HepG2 (cell line): ENCODE results near the gene PCIF1. TPM values are rescaled to one million over a fixed set of nuclear protein-coding genes. Genes with fewer than 3 reads are reported as not detected.

Experiments
- AHR ChIP-seq: IDR thresholded peaks from 2 replicates; pipeline ENCODE4 v1.6.1; 2018; ENCODE audit warnings: missing genetic modification reagents, missing compliant biosample characterization
- BORCS8-MEF2B ChIP-seq: sonication (generic); formaldehyde crosslinking; IDR thresholded peaks from 2 replicates; pipeline ENCODE4 v1.8.0; 2022; ENCODE audit warnings: mild to moderate bottlenecking, missing genetic modification reagents
- CEBPG ChIP-seq: IDR thresholded peaks from 2 replicates; pipeline ENCODE4 v1.6.1; 2016
- CENPBD1 ChIP-seq: sonication (generic); formaldehyde crosslinking; IDR thresholded peaks from 2 replicates; pipeline ENCODE4 v1.8.0; 2022; ENCODE audit warnings: missing genetic modification reagents, low read depth, mild to moderate bottlenecking, borderline replicate concordance
- E2F2 ChIP-seq: sonication (generic); formaldehyde crosslinking; IDR thresholded peaks from 2 replicates; pipeline ENCODE4 v1.4.0; 2020; ENCODE audit warnings: missing genetic modification reagents, borderline replicate concordance
- FOXP1 ChIP-seq, 2 experiments: fragments of 450-650 bp in 1 of 2; IDR thresholded peaks; 2 replicates each; pipeline ENCODE4 v1.6.1; 2017 to 2018; ENCODE audit warnings: antibody characterized with exemption in 1 of 2
- GMEB1 ChIP-seq: sonication (generic); formaldehyde crosslinking; IDR thresholded peaks from 2 replicates; pipeline ENCODE4 v1.5.1; 2020; ENCODE audit warnings: missing genetic modification reagents, mild to moderate bottlenecking, borderline replicate concordance
- ISL2 ChIP-seq: sonication (generic); formaldehyde crosslinking; IDR thresholded peaks from 2 replicates; pipeline ENCODE4 v1.5.0; 2020; ENCODE audit warnings: missing genetic modification reagents
- MED1 ChIP-seq: sonication (generic); formaldehyde crosslinking; IDR thresholded peaks from 2 replicates; pipeline ENCODE4 v1.4.0; 2020; ENCODE audit warnings: missing genetic modification reagents
- PHB2 ChIP-seq: fragments of 450-650 bp; IDR thresholded peaks from 2 replicates; pipeline ENCODE4 v1.6.1; 2018; ENCODE audit not compliant: partially characterized antibody
- RXRB ChIP-seq: IDR thresholded peaks from 2 replicates; pipeline ENCODE4 v1.6.1; 2016; ENCODE audit warnings: borderline replicate concordance, missing genetic modification reagents, missing compliant biosample characterization
- STAT6 ChIP-seq: sonication (generic); formaldehyde crosslinking; IDR thresholded peaks from 2 replicates; pipeline ENCODE4 v1.4.0; 2020; ENCODE audit warnings: missing genetic modification reagents, mild to moderate bottlenecking, borderline replicate concordance
- TERF1 ChIP-seq: sonication (generic); formaldehyde crosslinking; IDR thresholded peaks from 2 replicates; pipeline ENCODE4 v1.8.0; 2022; ENCODE audit warnings: mild to moderate bottlenecking, missing genetic modification reagents, moderate library complexity
- ZC3H4 ChIP-seq: sonication (generic); formaldehyde crosslinking; IDR thresholded peaks from 2 replicates; pipeline ENCODE4 v1.4.0; 2020; ENCODE audit warnings: missing genetic modification reagents, borderline replicate concordance
- ZNF687 ChIP-seq: sonication (generic); formaldehyde crosslinking; IDR thresholded peaks from 2 replicates; pipeline ENCODE4 v1.5.1; 2020; ENCODE audit warnings: mild to moderate bottlenecking, missing genetic modification reagents, moderate library complexity
- ZSCAN9 ChIP-seq: IDR thresholded peaks from 2 replicates; pipeline ENCODE4 v1.6.1; 2016; ENCODE audit warnings: borderline replicate concordance
- polyA plus RNA-seq, 8 experiments: library from polyadenylated mRNA; depleted of rRNA in 3 of 8; stranded (reverse) in 7 of 8; unstranded in 1 of 8; fragments of >200 nt; fragmentation: Illumina TruSeq in 4 of 8; extraction: Trizol in 4 of 8; gene quantifications; 2 replicates each; pipeline versions ENCODE4 v1.2.1 to v1.2.3, GENCODE V29; 2011 to 2016; ENCODE audit warnings: low read depth in 4 of 8, missing spikeins in 1 of 8, mixed read lengths in 1 of 8; ENCODE audit not compliant: insufficient read depth in 1 of 8
- total RNA-seq, 5 experiments: library from RNA; depleted of rRNA; stranded (reverse); fragments of >200 nt; fragmentation: Illumina TruSeq; extraction: Trizol; gene quantifications; 2 replicates each; pipeline ENCODE4 v1.2.3, GENCODE V29; 2016; ENCODE audit warnings: low read depth in 1 of 5

Gene PCIF1
- total and polyA plus RNA-seq, 2 of the 13 experiments (the other 11 are each of a cell fraction or from before 2014, with no cell fraction given): 20.9 to 24.4 TPM

GRCh38 chr20:45890077-45890984, 44.2 kb upstream of the PCIF1 start (continued):
- TF ChIP-seq GMEB1: no peak; the same call in none of the 2 replicates
- TF ChIP-seq TERF1: no peak
- peak; percentile 97 for TF ChIP-seq ZSCAN9 (CRISPR knock-in tag)
- TF ChIP-seq CEBPG (CRISPR knock-in tag): peak; percentile 65
- no peak; the same call in none of the 2 replicates for TF ChIP-seq ZC3H4 (CRISPR knock-in tag)
- no peak for TF ChIP-seq E2F2 (CRISPR knock-in tag)
- TF ChIP-seq STAT6 (CRISPR knock-in tag): 0 out of 2 replicates have a peak, but pooled peaks have one; percentile 35
- peak; percentile 84 for TF ChIP-seq RXRB
- TF ChIP-seq MED1: peak; percentile 81
- no peak; the same call in 1 of the 2 replicates for TF ChIP-seq BORCS8-MEF2B
- TF ChIP-seq ZNF687 (CRISPR knock-in tag): peak; percentile 88
- TF ChIP-seq PHB2: no peak
- TF ChIP-seq ISL2 (CRISPR knock-in tag): no peak
- TF ChIP-seq CENPBD1: no peak
- 0 out of 2 replicates have a peak, but pooled peaks have one; percentile 89 for TF ChIP-seq AHR (CRISPR knock-in tag)
- TF ChIP-seq FOXP1 (IDR thresholded peaks at IDR 0.05): no peak
- TF ChIP-seq FOXP1 (CRISPR knock-in tag; IDR thresholded peaks at IDR 0.05): peak; percentile 21; the same call in 1 of the 2 replicates
